Activated CD4-positive, alpha-beta memory T cell treated with anti-CD3 and anti-CD28 coated beads for 36 hours (primary cell): ENCODE results near the gene POLDIP3. TPM values are rescaled to one million over a fixed set of nuclear protein-coding genes. Genes with fewer than 3 reads are reported as not detected.
"Not testable (repeated sequence)": the region's sequence is repeated elsewhere in the genome, so short reads cannot be mapped to it uniquely, and the experiment has no call there.

ENCODE experiments used
- CTCF ChIA-PET: fragments of 350-600 bp; sonication (Branson Sonifier 250); formaldehyde crosslinking; loops from one replicate; lab custom pipeline; 2021; ENCODE audit warnings: antibody characterized with exemption, inconsistent platforms; lab: Charles Lee
- POLR2A ChIA-PET: fragments of 350-600 bp; sonication (Branson Sonifier 250); formaldehyde crosslinking; loops from one replicate; lab custom pipeline; 2021; ENCODE audit warnings: antibody characterized with exemption; lab: Charles Lee
- DNase-seq: peaks from one replicate; pipeline ENCODE4 v3.0.0-alpha.2; 2020
- H3K27ac Mint-ChIP-seq: one replicate; pipeline ENCODE4 v1.8.0; 2021; ENCODE audit warnings: mixed read lengths
- H3K27me3 Mint-ChIP-seq: one replicate; pipeline ENCODE4 v1.8.0; 2021; ENCODE audit warnings: mixed read lengths
- H3K36me3 Mint-ChIP-seq: one replicate; pipeline ENCODE4 v1.8.0; 2021; ENCODE audit warnings: mixed read lengths
- H3K4me1 Mint-ChIP-seq: one replicate; pipeline ENCODE4 v1.8.0; 2021; ENCODE audit warnings: low read depth, mixed read lengths
- H3K4me3 Mint-ChIP-seq: one replicate; pipeline ENCODE4 v1.8.0; 2021; ENCODE audit warnings: mild to moderate bottlenecking, mixed read lengths
- H3K9me3 Mint-ChIP-seq: one replicate; pipeline ENCODE4 v1.8.0; 2021; ENCODE audit warnings: mixed read lengths
- intact Hi-C: fragments of 100-400 bp; cut with micrococcal nuclease; formaldehyde crosslinking; loops from one replicate; pipeline ENCODE4 v1.15.1; 2023
- total RNA-seq, 2 experiments: library from RNA; stranded (reverse); gene quantifications; one replicate each; pipeline ENCODE4 v1.2.3, GENCODE V29; 2021

The POLDIP3 gene
- total RNA-seq, 2 experiments from 2014 or later = 64.6 to 75.3 TPM

GRCh38 chr22:42596336-42596735, 18.3 kb downstream of the POLDIP3 start:
- ChIA-PET POLR2A (interaction anchor here (0.8 to 1.6 kb wide), 2 partner anchors 15 to 19 kb away, joined by 3 to 5 read pairs; no protein-coding TSS in a partner anchor), CTCF (no interaction called here)
- H3K4me3 Mint-ChIP-seq = no peak overlapping the region
- H3K36me3 Mint-ChIP-seq = peaks cover 45% of the 10 kb centered on the region
- H3K9me3 Mint-ChIP-seq = no peaks in the 10 kb centered on the region
- H3K27ac Mint-ChIP-seq = no peak overlapping the region
- no peaks in the 10 kb centered on the region for H3K27me3 Mint-ChIP-seq
- intact Hi-C loops = no loop called here
- no peaks in the 10 kb centered on the region for H3K4me1 Mint-ChIP-seq
- no peak for DNase-seq

GRCh38 chr22:42595434-42595833, 19.2 kb downstream of the POLDIP3 start:
- Mint-ChIP-seq H3K27me3 (no peaks in the 10 kb centered on the region), H3K4me1 (no peaks in the 10 kb centered on the region), H3K9me3 (no peaks in the 10 kb centered on the region), H3K27ac (no peak overlapping the region), H3K4me3 (no peak overlapping the region), H3K36me3 (peaks cover 47% of the 10 kb centered on the region)
- intact Hi-C loops = no loop called here
- ChIA-PET CTCF (no interaction called here), POLR2A (interaction anchor here (1.6 kb wide), 1 partner anchor 14 kb away, joined by 5 read pairs; no protein-coding TSS in a partner anchor)
- DNase-seq = no peak

- no peak for DNase-seq
- intact Hi-C loops = no loop called here
- ChIA-PET CTCF (no interaction called here), POLR2A (no interaction called here)
- H3K27ac Mint-ChIP-seq = no peak overlapping the region
- no peak overlapping the region for H3K4me3 Mint-ChIP-seq
- H3K9me3 Mint-ChIP-seq = no peaks in the 10 kb centered on the region
- no peaks in the 10 kb centered on the region for H3K4me1 Mint-ChIP-seq
- H3K36me3 Mint-ChIP-seq = peaks cover 40% of the 10 kb centered on the region
- H3K27me3 Mint-ChIP-seq = no peaks in the 10 kb centered on the region
Observed at GRCh38 chr22:42591987-42592386, 22.7 kb downstream of the POLDIP3 start.

GRCh38 chr22:42587588-42588175, 27.0 kb downstream of the POLDIP3 start:
- ChIA-PET POLR2A (interaction anchor here (0.5 kb wide), 1 partner anchor 268 kb away, joined by 3 read pairs; no protein-coding TSS in a partner anchor), CTCF (no interaction called here)
- Mint-ChIP-seq H3K4me3 (no peak overlapping the region), H3K27ac (no peak overlapping the region), H3K9me3 (no peaks in the 10 kb centered on the region), H3K4me1 (no peaks in the 10 kb centered on the region), H3K36me3 (peaks cover 41% of the 10 kb centered on the region), H3K27me3 (no peaks in the 10 kb centered on the region)
- no peak for DNase-seq
- intact Hi-C loops = no loop called here

GRCh38 chr22:42586381-42586780, 28.3 kb downstream of the POLDIP3 start:
- Mint-ChIP-seq H3K27ac (no peak overlapping the region), H3K4me3 (no peak overlapping the region), H3K27me3 (no peaks in the 10 kb centered on the region), H3K36me3 (peaks cover 36% of the 10 kb centered on the region), H3K4me1 (peaks cover 6% of the 10 kb centered on the region), H3K9me3 (no peaks in the 10 kb centered on the region)
- ChIA-PET CTCF (no interaction called here), POLR2A (no interaction called here)
- intact Hi-C loops = no loop called here
- no peak for DNase-seq

- CTCF ChIA-PET = interaction anchor here (0.8 kb wide), 2 partner anchors 21 to 27 kb away, joined by 3 read pairs; no protein-coding TSS in a partner anchor
- peaks cover 34% of the 10 kb centered on the region for H3K36me3 Mint-ChIP-seq
Observed at GRCh38 chr22:42585096-42585495, 29.6 kb downstream of the POLDIP3 start.

GRCh38 chr22:42584364-42584940, 30.2 kb downstream of the POLDIP3 start:
- Mint-ChIP-seq H3K27ac (no peak overlapping the region), H3K36me3 (peaks cover 32% of the 10 kb centered on the region), H3K4me1 (peaks cover 13% of the 10 kb centered on the region), H3K27me3 (no peaks in the 10 kb centered on the region), H3K4me3 (no peak overlapping the region), H3K9me3 (no peaks in the 10 kb centered on the region)
- ChIA-PET POLR2A (interaction anchor here (0.9 to 3.9 kb wide), 2 partner anchors 30 kb away, joined by 3 to 32 read pairs; partner anchors contain the start of gene POLDIP3), CTCF (interaction anchor here (0.8 kb wide), 1 partner anchor 22 kb away, joined by 3 read pairs; no protein-coding TSS in a partner anchor)
- DNase-seq = no peak
- intact Hi-C loops = no loop called here

More at GRCh38 chr22:42585096-42585495, 29.6 kb downstream of the POLDIP3 start:
- Mint-ChIP-seq H3K4me1 (peaks cover 10% of the 10 kb centered on the region), H3K27me3 (no peaks in the 10 kb centered on the region), H3K27ac (peak overlapping the region; percentile 13), H3K4me3 (no peak overlapping the region), H3K9me3 (no peaks in the 10 kb centered on the region)
- intact Hi-C loops = no loop called here
- DNase-seq = no peak
- POLR2A ChIA-PET = interaction anchor here (0.9 kb wide), 1 partner anchor 29 kb away, joined by 3 read pairs; the partner anchor contains the start of gene POLDIP3

GRCh38 chr22:42582987-42583386, 31.7 kb downstream of the POLDIP3 start:
- H3K27me3 Mint-ChIP-seq = no peaks in the 10 kb centered on the region

GRCh38 chr22:42581762-42582716, 32.6 kb downstream of the POLDIP3 start:
- H3K27me3 Mint-ChIP-seq = no peaks in the 10 kb centered on the region
- peaks cover 13% of the 10 kb centered on the region for H3K4me1 Mint-ChIP-seq
- peak overlapping the region; percentile 79 for H3K27ac Mint-ChIP-seq
- peak overlapping the region; percentile 96 for H3K4me3 Mint-ChIP-seq
- ChIA-PET POLR2A (interaction anchor here (0.6 to 3.9 kb wide), 4 partner anchors 13 to 32 kb away, joined by 3 to 32 read pairs (median 5); partner anchors contain the start of gene POLDIP3), CTCF (interaction anchor here (1.7 kb wide), 1 partner anchor 21 kb away, joined by 4 read pairs; no protein-coding TSS in a partner anchor)
- H3K9me3 Mint-ChIP-seq = no peaks in the 10 kb centered on the region
- intact Hi-C loops = loop anchor here (2.0 kb wide), 1 partner anchor 33 kb away; the partner anchor contains the start of gene POLDIP3
- DNase-seq = peak; percentile 92
- peaks cover 28% of the 10 kb centered on the region for H3K36me3 Mint-ChIP-seq

More at GRCh38 chr22:42582987-42583386, 31.7 kb downstream of the POLDIP3 start:
- Mint-ChIP-seq H3K4me3 (no peak overlapping the region), H3K36me3 (peaks cover 34% of the 10 kb centered on the region), H3K9me3 (no peaks in the 10 kb centered on the region), H3K27ac (no peak overlapping the region), H3K4me1 (peaks cover 13% of the 10 kb centered on the region)
- CTCF ChIA-PET = interaction anchor here (1.7 kb wide), 1 partner anchor 22 kb away, joined by 4 read pairs; no protein-coding TSS in a partner anchor
- intact Hi-C loops = loop anchor here (2.0 kb wide), 1 partner anchor 32 kb away; the partner anchor contains the start of gene POLDIP3
- DNase-seq = no peak
- POLR2A ChIA-PET = interaction anchor here (1.0 to 3.9 kb wide), 2 partner anchors 27 to 31 kb away, joined by 3 to 32 read pairs; partner anchors contain the start of gene POLDIP3

- H3K4me3 Mint-ChIP-seq = peak overlapping the region; percentile 96
- DNase-seq, H3K27me3 Mint-ChIP-seq, H3K9me3 Mint-ChIP-seq, intact Hi-C loops: not testable (repeated sequence)
- peak overlapping the region; percentile 90 for H3K27ac Mint-ChIP-seq
- H3K4me1 Mint-ChIP-seq = peaks cover 13% of the 10 kb centered on the region
- ChIA-PET POLR2A (interaction anchor here (1.6 to 3.9 kb wide), 2 partner anchors 15 to 33 kb away, joined by 5 to 32 read pairs; partner anchors contain the start of gene POLDIP3), CTCF (interaction anchor here (1.7 kb wide), 1 partner anchor 21 kb away, joined by 4 read pairs; no protein-coding TSS in a partner anchor)
- peaks cover 23% of the 10 kb centered on the region for H3K36me3 Mint-ChIP-seq
Observed at GRCh38 chr22:42581194-42581761, 33.4 kb downstream of the POLDIP3 start.

- POLR2A ChIA-PET, H3K27me3 Mint-ChIP-seq, intact Hi-C loops, DNase-seq, H3K9me3 Mint-ChIP-seq, CTCF ChIA-PET, H3K27ac Mint-ChIP-seq: not testable (repeated sequence)
- peaks cover 18% of the 10 kb centered on the region for H3K36me3 Mint-ChIP-seq
- peaks cover 13% of the 10 kb centered on the region for H3K4me1 Mint-ChIP-seq
- peak overlapping the region; percentile 32 for H3K4me3 Mint-ChIP-seq
Observed at GRCh38 chr22:42580040-42580439, 34.6 kb downstream of the POLDIP3 start.
